ENCODE results near the gene CDNF.

Gene CDNF

DNA sequence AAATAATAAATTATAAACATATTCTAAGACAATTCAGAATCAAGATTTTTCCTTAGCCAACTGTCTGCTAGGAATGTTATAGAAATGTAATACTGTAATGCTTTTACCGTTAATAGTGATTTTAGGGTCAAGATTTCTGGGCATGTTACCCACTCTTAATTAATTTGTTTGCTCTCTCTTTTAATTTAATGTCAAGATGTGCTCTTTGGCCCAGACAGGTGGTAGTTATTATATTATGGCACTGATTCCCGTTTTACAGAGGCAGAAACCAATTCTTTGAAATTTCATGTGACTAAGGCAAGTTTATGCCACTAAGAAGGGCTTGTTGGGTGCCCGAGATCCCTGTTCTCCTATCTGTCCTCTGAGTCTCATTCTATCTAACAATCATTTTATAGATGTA is 62.2 kb downstream of the CDNF start:
- no peak overlapping the region for H3K4me3 ChIP-seq (ENCODE audit: low read depth, low read length)
- TF ChIP-seq, protein P1, sequence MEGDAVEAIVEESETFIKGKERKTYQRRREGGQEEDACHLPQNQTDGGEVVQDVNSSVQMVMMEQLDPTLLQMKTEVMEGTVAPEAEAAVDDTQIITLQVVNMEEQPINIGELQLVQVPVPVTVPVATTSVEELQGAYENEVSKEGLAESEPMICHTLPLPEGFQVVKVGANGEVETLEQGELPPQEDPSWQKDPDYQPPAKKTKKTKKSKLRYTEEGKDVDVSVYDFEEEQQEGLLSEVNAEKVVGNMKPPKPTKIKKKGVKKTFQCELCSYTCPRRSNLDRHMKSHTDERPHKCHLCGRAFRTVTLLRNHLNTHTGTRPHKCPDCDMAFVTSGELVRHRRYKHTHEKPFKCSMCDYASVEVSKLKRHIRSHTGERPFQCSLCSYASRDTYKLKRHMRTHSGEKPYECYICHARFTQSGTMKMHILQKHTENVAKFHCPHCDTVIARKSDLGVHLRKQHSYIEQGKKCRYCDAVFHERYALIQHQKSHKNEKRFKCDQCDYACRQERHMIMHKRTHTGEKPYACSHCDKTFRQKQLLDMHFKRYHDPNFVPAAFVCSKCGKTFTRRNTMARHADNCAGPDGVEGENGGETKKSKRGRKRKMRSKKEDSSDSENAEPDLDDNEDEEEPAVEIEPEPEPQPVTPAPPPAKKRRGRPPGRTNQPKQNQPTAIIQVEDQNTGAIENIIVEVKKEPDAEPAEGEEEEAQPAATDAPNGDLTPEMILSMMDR (IDR thresholded peaks at IDR 0.05; ENCODE audit: low read depth, low read length, missing control alignments), result no peak
- no peak for DNase-seq (ENCODE audit: low read depth)

DNA sequence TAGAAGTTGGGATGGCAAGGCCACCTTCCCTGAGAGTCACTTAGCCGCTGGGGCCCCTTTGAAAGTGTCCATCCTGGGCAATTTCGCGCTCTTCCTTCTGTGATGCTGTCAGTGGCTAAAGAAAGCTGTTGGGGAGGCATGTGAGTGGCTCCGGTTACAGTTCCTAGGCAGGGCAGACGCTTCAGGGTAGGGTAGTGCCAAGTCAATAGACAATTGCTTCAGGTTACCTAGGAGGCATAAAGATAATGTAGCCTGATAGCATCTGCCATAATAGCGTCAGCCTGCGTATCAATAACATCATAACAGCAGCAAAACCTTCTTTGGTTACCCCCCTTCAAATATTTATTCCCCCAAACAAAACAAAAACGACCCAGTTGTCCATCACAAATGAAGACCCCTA is 63.0 kb downstream of the CDNF start, which contains the start of gene FAM107B:
TSS of gene FAM107B (minus strand) at position 101 of the 400 bp plus-strand sequence. CDS start 234 bp downstream, outside the sequence.
- TF ChIP-seq, protein P1 (IDR thresholded peaks at IDR 0.05; ENCODE audit: low read depth, low read length, missing control alignments), result no peak
- no peak within 1 kb of the TSS for H3K4me3 ChIP-seq (ENCODE audit: low read depth, low read length)
- no peak for DNase-seq (ENCODE audit: low read depth)

DNA sequence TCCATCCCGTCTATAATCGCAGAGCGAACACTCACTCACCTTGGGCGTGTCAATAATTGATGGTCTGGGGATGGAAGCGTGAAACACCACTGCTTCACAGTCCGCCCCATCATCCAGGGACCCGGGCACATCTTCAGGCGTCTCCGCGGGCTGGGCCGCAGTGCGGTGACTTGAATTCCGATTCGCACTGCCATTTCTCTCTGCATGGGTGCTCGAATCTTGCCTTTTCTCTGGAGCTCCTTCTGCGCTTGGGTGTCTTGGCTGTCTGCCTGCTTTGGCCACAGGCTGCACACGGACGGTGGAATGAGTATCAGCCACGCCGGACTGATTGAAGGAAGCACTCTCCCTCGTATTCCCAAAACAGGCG is 63.6 kb downstream of the CDNF start:
- no peak for DNase-seq (ENCODE audit: low read depth)
- H3K4me3 ChIP-seq (ENCODE audit: low read depth, low read length), result no peak overlapping the region
- TF ChIP-seq, protein P1 (IDR thresholded peaks at IDR 0.05; ENCODE audit: low read depth, low read length, missing control alignments), result no peak

DNA sequence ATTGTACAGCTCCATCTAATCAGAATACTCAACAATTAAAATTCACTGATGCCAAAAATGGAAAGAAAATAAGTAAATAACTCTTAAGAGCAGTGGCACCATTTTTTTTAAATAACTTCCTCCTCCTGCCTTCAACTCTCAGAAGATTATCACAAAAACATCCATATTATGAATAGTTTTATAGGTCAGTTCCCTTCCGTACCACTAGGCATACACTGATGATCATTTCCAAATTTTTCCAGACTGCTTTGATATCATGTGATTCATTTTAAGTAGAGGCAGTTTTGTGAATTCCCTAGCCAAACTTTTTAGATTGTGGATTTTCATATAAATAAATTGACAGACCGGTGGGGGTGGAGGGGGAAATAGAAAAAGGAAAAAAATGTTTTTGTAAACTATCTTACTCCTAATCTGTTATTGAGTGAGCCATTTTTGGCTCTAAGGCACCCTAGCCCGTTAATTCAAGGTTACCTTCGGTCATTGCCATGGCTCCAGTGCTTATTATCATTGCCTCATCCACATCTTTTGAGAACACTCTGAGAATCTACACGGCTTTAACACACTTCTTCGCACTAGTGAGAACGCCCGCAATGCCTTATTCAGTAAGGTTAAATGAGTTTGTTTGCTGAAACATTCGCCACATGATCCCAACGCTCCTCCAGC is 64.2 kb downstream of the CDNF start:
- TF ChIP-seq, protein P1 (IDR thresholded peaks at IDR 0.05; ENCODE audit: low read depth, low read length, missing control alignments), result no peak
- no peak for DNase-seq (ENCODE audit: low read depth)
- H3K4me3 ChIP-seq (ENCODE audit: low read depth, low read length), result no peak overlapping the region

DNA sequence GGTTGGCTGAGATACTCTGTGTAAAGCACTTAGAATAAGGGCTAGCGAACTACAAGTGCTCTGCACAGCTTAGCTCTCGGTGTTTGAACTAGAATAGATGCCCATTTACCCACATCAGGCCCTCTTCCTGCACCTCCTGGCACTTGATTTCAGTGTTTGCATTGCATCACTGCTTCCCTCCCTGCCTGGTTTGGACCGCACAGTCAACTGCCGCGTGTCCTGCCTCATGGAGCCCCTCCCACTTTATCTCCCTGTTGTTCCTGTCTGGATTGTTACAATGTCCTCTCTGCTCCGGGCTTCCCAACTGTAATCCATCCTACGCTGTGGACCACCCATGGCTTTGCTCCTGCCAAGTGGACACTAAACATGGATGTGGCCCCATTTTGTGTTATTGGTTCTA is 65.4 kb downstream of the CDNF start:
- no peak for DNase-seq (ENCODE audit: low read depth)
- no peak overlapping the region for H3K4me3 ChIP-seq (ENCODE audit: low read depth, low read length)
- TF ChIP-seq, protein P1 (IDR thresholded peaks at IDR 0.05; ENCODE audit: low read depth, low read length, missing control alignments), result no peak

DNA sequence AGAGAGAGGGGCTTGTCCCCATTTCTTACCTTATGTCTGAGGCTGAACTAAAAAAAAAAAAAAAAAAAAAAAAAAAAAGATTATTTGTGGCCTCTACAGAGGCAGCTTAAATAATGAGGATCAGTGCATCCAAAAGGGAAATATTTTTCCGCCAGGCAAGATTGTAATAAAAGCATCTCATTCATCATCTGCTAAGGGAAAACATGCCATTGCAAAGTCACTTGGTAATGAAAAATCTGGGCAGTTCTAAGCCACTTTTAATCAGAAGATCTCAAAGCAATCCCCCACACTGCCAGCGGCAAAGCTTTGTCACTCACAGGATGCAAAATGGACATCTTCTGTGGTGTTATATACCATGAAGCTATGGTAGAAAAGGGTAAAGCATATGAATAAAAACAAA is 66.9 kb downstream of the CDNF start:
- TF ChIP-seq, protein P1 (IDR thresholded peaks at IDR 0.05; ENCODE audit: low read depth, low read length, missing control alignments), result no peak
- DNase-seq (ENCODE audit: low read depth), result no peak

More for the DNA sequence above, 66.9 kb downstream of the CDNF start:
- H3K4me3 ChIP-seq (ENCODE audit: low read depth, low read length), result no peak overlapping the region

Measured in GM12864 (cell line).